Astrocyte of the spinal cord (primary cell): Measurements from ENCODE around the gene VAMP7.
"Not testable (repeated sequence)": the region's sequence is repeated elsewhere in the genome, so short reads cannot be mapped to it uniquely, and the experiment has no call there.

Experiments used
- DNase-seq: peaks from one replicate; pipeline ENCODE4 v3.0.0; 2011; ENCODE audit warnings: low read depth, low spot score
- H3K4me3 ChIP-seq: 2 replicates; pipeline ENCODE4 v1.5.1; 2011; ENCODE audit warnings: low read depth, mild to moderate bottlenecking, low read length, moderate library complexity
- CTCF ChIP-seq: IDR thresholded peaks from 2 replicates; pipeline ENCODE4 v1.5.1; 2012; ENCODE audit warnings: low read depth, mild to moderate bottlenecking, low read length, inconsistent platforms
- in situ Hi-C: cut with HindIII; loops from 2 replicates; pipeline ENCODE4 v1.10.0; 2017; ENCODE audit warnings: low sequenced_read_pairs

Gene VAMP7

GRCh38 chrX:155962906-155963305 is 81.8 kb downstream of the VAMP7 start:
- no peak for DNase-seq
- in situ Hi-C loops, result no loop called here
- H3K4me3 ChIP-seq, result no peak overlapping the region
- TF ChIP-seq CTCF, result no peak

GRCh38 chrX:155966876-155967275 is 85.7 kb downstream of the VAMP7 start:
- H3K4me3 ChIP-seq, result no peak overlapping the region
- in situ Hi-C loops, result no loop called here
- DNase-seq, result no peak
- peak; percentile 3 for TF ChIP-seq CTCF

GRCh38 chrX:155967653-155968325 is 86.6 kb downstream of the VAMP7 start:
- no peak for TF ChIP-seq CTCF
- no peak overlapping the region for H3K4me3 ChIP-seq
- in situ Hi-C loops, result no loop called here
- no peak for DNase-seq

GRCh38 chrX:155968326-155968661 is 87.1 kb downstream of the VAMP7 start:
- H3K4me3 ChIP-seq, result no peak overlapping the region
- DNase-seq, result no peak
- TF ChIP-seq CTCF, result no peak
- in situ Hi-C loops, result no loop called here

- TF ChIP-seq CTCF, result no peak
- no peak for DNase-seq
- no peak overlapping the region for H3K4me3 ChIP-seq
- in situ Hi-C loops, result no loop called here
These were observed 87.6 kb downstream of the VAMP7 start for GRCh38 chrX:155968791-155969190.

- H3K4me3 ChIP-seq, DNase-seq, in situ Hi-C loops: not testable (repeated sequence)
These were observed 90.5 kb downstream of the VAMP7 start for GRCh38 chrX:155971658-155972057.

GRCh38 chrX:155972241-155972640 is 91.1 kb downstream of the VAMP7 start:
- H3K4me3 ChIP-seq, in situ Hi-C loops, DNase-seq: not testable (repeated sequence)

- no peak overlapping the region for H3K4me3 ChIP-seq
- DNase-seq, result no peak
- no peak for TF ChIP-seq CTCF
- in situ Hi-C loops, result no loop called here
These were observed 102.2 kb downstream of the VAMP7 start for GRCh38 chrX:155983326-155983725.
